SK-N-SH (cell line): ENCODE data around the gene PLEKHG3. TPM values are rescaled to one million over a fixed set of nuclear protein-coding genes. Genes with fewer than 3 reads are reported as not detected.

ENCODE experiments used
- CTCF ChIA-PET: fragments of 300-600, 350-600 bp; formaldehyde crosslinking; extraction: SDS; loops from one replicate; lab custom pipeline; 2021; lab: Yijun Ruan, JAX
- POLR2A ChIA-PET: fragments of 350-600 bp; sonication (Branson Sonifier 250); formaldehyde crosslinking; extraction: SDS; loops from one replicate; lab custom pipeline; 2020; ENCODE audit warnings: antibody characterized with exemption, inconsistent platforms; lab: Yijun Ruan, JAX
- DNase-seq: peaks from one replicate; pipeline ENCODE4 v3.0.0; 2012
- H2AFZ ChIP-seq: fragments of 200-600 bp; sonication (generic); 2 replicates; pipeline ENCODE4 v1.8.1; 2016; ENCODE audit warnings: antibody characterized with exemption, mild to moderate bottlenecking, low read depth
- H3F3A ChIP-seq: fragments of 200-600 bp; sonication (generic); replicated peaks from 2 replicates; pipeline ENCODE3; 2016; ENCODE audit warnings: antibody characterized with exemption, mild to moderate bottlenecking; ENCODE audit not compliant: insufficient read depth
- H3K27ac ChIP-seq, 2 experiments: fragments of 200-500 bp in 1 of 2; fragments of 200-600 bp in 1 of 2; sonication (Bioruptor generic) in 1 of 2; sonication (generic), shearing (Covaris generic) in 1 of 2; 2 replicates each; pipeline versions ENCODE4 v1.5.1 to v1.6.1; 2014 to 2016; ENCODE audit warnings: low read depth in 2 of 2, inconsistent platforms in 1 of 2, low read length in 1 of 2, mild to moderate bottlenecking in 1 of 2, mixed read lengths in 1 of 2
- H3K27me3 ChIP-seq: fragments of 200-600 bp; sonication (generic), shearing (Covaris generic); 2 replicates; pipeline ENCODE4 v1.6.1; 2016; ENCODE audit warnings: mixed run types; ENCODE audit not compliant: insufficient read depth
- H3K36me3 ChIP-seq, 2 experiments: fragments of 200-500 bp in 1 of 2; fragments of 200-600 bp in 1 of 2; sonication (Bioruptor generic) in 1 of 2; sonication (generic) in 1 of 2; replicated peaks in 1 of 2; 2 replicates each; pipeline versions ENCODE3 to v1.5.1; 2014 to 2016; ENCODE audit warnings: low read length in 1 of 2, mild to moderate bottlenecking in 1 of 2; ENCODE audit not compliant: insufficient read depth in 2 of 2, control insufficient read depth in 1 of 2
- H3K4me1 ChIP-seq, 2 experiments: fragments of 200-500 bp in 1 of 2; fragments of 200-600 bp in 1 of 2; sonication (Bioruptor generic) in 1 of 2; sonication (generic), shearing (Covaris generic) in 1 of 2; 2 replicates each; pipeline versions ENCODE4 v1.5.1 to v1.6.1; 2014 to 2016; ENCODE audit warnings: low read depth in 1 of 2, low read length in 1 of 2, mixed run types in 1 of 2; ENCODE audit not compliant: insufficient read depth in 2 of 2, control insufficient read depth in 1 of 2
- H3K4me2 ChIP-seq: fragments of 200-600 bp; sonication (generic), shearing (Covaris generic); 2 replicates; pipeline ENCODE4 v1.6.1; 2017; ENCODE audit warnings: mixed run types
- H3K4me3 ChIP-seq, 2 experiments: fragments of 200-500 bp in 1 of 2; fragments of 200-600 bp in 1 of 2; sonication (Bioruptor generic) in 1 of 2; sonication (generic), shearing (Covaris generic) in 1 of 2; 2 replicates each; pipeline versions ENCODE4 v1.5.1 to v1.8.1; 2014 to 2016; ENCODE audit warnings: low read depth in 2 of 2, inconsistent platforms in 1 of 2, low read length in 1 of 2, mild to moderate bottlenecking in 1 of 2, mixed read lengths in 1 of 2, moderate library complexity in 1 of 2
- H3K79me2 ChIP-seq: fragments of 200-600 bp; sonication (generic); 2 replicates; pipeline ENCODE4 v1.8.1; 2017; ENCODE audit warnings: mild to moderate bottlenecking; ENCODE audit not compliant: insufficient read depth
- H3K9ac ChIP-seq: fragments of 200-600 bp; sonication (generic); 2 replicates; pipeline ENCODE4 v1.6.1; 2017; ENCODE audit warnings: mixed run types
- H3K9me2 ChIP-seq: fragments of 200-600 bp; sonication (generic); 2 replicates; pipeline ENCODE4 v1.6.1; 2017; ENCODE audit warnings: mixed run types
- H3K9me3 ChIP-seq: fragments of 200-600 bp; sonication (generic); 2 replicates; pipeline ENCODE4 v1.6.1; 2017; ENCODE audit warnings: mixed run types, mild to moderate bottlenecking, moderate library complexity
- H4K20me1 ChIP-seq: fragments of 200-600 bp; sonication (generic); 2 replicates; pipeline ENCODE4 v1.6.1; 2017; ENCODE audit warnings: mild to moderate bottlenecking, mixed run types; ENCODE audit not compliant: insufficient read depth
- CHD2 ChIP-seq: fragments of 150-350 bp; IDR thresholded peaks from 2 replicates; pipeline ENCODE4 v1.6.1; 2018; ENCODE audit warnings: low read length; ENCODE audit not compliant: partially characterized antibody
- ELF1 ChIP-seq: IDR thresholded peaks from 2 replicates; pipeline ENCODE4 v1.4.0; 2012
- FOSL2 ChIP-seq: IDR thresholded peaks from 2 replicates; pipeline ENCODE4 v1.4.0; 2012; ENCODE audit warnings: low read depth, mild to moderate bottlenecking, moderate library complexity, borderline replicate concordance
- GATA2 ChIP-seq: sonication (generic); formaldehyde crosslinking; IDR thresholded peaks from 2 replicates; pipeline ENCODE4 v1.5.0; 2020; ENCODE audit warnings: mild to moderate bottlenecking, missing genetic modification reagents
- IRF3 ChIP-seq: fragments of 150-350 bp; IDR thresholded peaks from 2 replicates; pipeline ENCODE4 v1.6.1; 2016; ENCODE audit warnings: mild to moderate bottlenecking, low read depth, low read length
- JUND ChIP-seq: IDR thresholded peaks from 2 replicates; pipeline ENCODE4 v1.4.0; 2012
- MEF2A ChIP-seq: IDR thresholded peaks from 2 replicates; pipeline ENCODE4 v1.4.0; 2012; ENCODE audit warnings: low read depth, borderline replicate concordance
- NFIC ChIP-seq: IDR thresholded peaks from 2 replicates; pipeline ENCODE4 v1.4.0; 2012; ENCODE audit warnings: borderline replicate concordance
- NRF1 ChIP-seq: IDR thresholded peaks from 2 replicates; pipeline ENCODE4 v1.6.1; 2012; ENCODE audit warnings: low read depth, mild to moderate bottlenecking, low read length
- PBX3 ChIP-seq: IDR thresholded peaks from 2 replicates; pipeline ENCODE4; 2012
- RAD21 ChIP-seq: IDR thresholded peaks from 2 replicates; pipeline ENCODE4 v1.6.1; 2012; ENCODE audit warnings: mild to moderate bottlenecking, low read length
- RXRA ChIP-seq: IDR thresholded peaks from 2 replicates; pipeline ENCODE4 v1.4.0; 2012; ENCODE audit warnings: low read depth, mild to moderate bottlenecking, borderline replicate concordance
- SIN3A ChIP-seq: IDR thresholded peaks from 2 replicates; pipeline ENCODE4 v1.6.1; 2012; ENCODE audit warnings: low read depth, mild to moderate bottlenecking, low read length, moderate library complexity, borderline replicate concordance
- SMC3 ChIP-seq: IDR thresholded peaks from 2 replicates; pipeline ENCODE4 v1.6.1; 2012; ENCODE audit warnings: low read depth, low read length, improper control_type of control experiment
- TAF1 ChIP-seq: IDR thresholded peaks from 2 replicates; pipeline ENCODE4 v1.6.1; 2012; ENCODE audit warnings: low read depth, mild to moderate bottlenecking, low read length, moderate library complexity, borderline replicate concordance
- USF1 ChIP-seq: IDR thresholded peaks from 2 replicates; pipeline ENCODE4 v1.4.0; 2012; ENCODE audit warnings: low read depth, borderline replicate concordance
- USF2 ChIP-seq: fragments of 150-350 bp; IDR thresholded peaks from 2 replicates; pipeline ENCODE4 v1.6.1; 2017; ENCODE audit warnings: antibody characterized with exemption, low read length, low read depth, borderline replicate concordance
- YY1 ChIP-seq: IDR thresholded peaks from 2 replicates; pipeline ENCODE4 v1.4.0; 2012; ENCODE audit warnings: low read depth, mild to moderate bottlenecking
- ZBTB33 ChIP-seq: IDR thresholded peaks from 2 replicates; pipeline ENCODE4 v1.4.0; 2012; ENCODE audit warnings: low read depth, borderline replicate concordance
- WGBS: methylation state at CpG from one replicate; pipeline ENCODE4 v1.1.6; 2017; ENCODE audit warnings: low lambda C conversion rate; 5-methylcytosine and 5-hydroxymethylcytosine counted together
- polyA plus RNA-seq, 3 experiments: library from polyadenylated mRNA; depleted of rRNA; stranded (reverse); fragments of >200 nt; gene quantifications; 2 replicates each; pipeline ENCODE4 v1.2.3, GENCODE V29; 2012

PLEKHG3 gene
- polyA plus RNA-seq, 1 of the 3 experiments (the other 2 are of a cell fraction) = 5.1 TPM

GRCh38 chr14:64725261-64725815, 21.1 kb downstream of the PLEKHG3 start (continued):
- no peak for TF ChIP-seq YY1
- no peak for TF ChIP-seq RAD21
- TF ChIP-seq ELF1 = no peak

GRCh38 chr14:64725879-64726584, 21.8 kb downstream of the PLEKHG3 start:
- peak overlapping the region; percentile 37; the same call in 1 of the 2 replicates for H3K4me2 ChIP-seq
- peaks cover 0 to 4% of the 10 kb centered on the region in 2 experiments for H3K36me3 ChIP-seq
- no peak for DNase-seq
- no peaks in the 10 kb centered on the region for H3K27me3 ChIP-seq
- H3F3A ChIP-seq = no peaks in the 10 kb centered on the region
- POLR2A ChIA-PET = no interaction called here
- no peak for TF ChIP-seq ELF1
- TF ChIP-seq PBX3 = no peak
- TF ChIP-seq JUND = no peak
- no peak for TF ChIP-seq ZBTB33
- no peak for TF ChIP-seq FOSL2
- no peak for TF ChIP-seq NFIC
- TF ChIP-seq IRF3 = no peak
- no peak for TF ChIP-seq MEF2A
- no peak for TF ChIP-seq NRF1
- no peak for TF ChIP-seq USF1
- no peak for TF ChIP-seq SIN3A
- no peak for TF ChIP-seq CHD2
- no peak for TF ChIP-seq SMC3
- no peak for TF ChIP-seq GATA2
- no peak for TF ChIP-seq TAF1
- no peak for TF ChIP-seq RXRA
- TF ChIP-seq USF2 = no peak
- TF ChIP-seq YY1 = no peak
- H3K27ac ChIP-seq = no peak overlapping the region
- H3K9me2 ChIP-seq = no peaks in the 10 kb centered on the region
- H3K9ac ChIP-seq = no peak overlapping the region
- H3K79me2 ChIP-seq = peaks cover 3% of the 10 kb centered on the region; the same call in 1 of the 2 replicates
- H4K20me1 ChIP-seq = peaks cover 3% of the 10 kb centered on the region; the same call in 1 of the 2 replicates
- H3K4me3 ChIP-seq = no peak overlapping the region
- H2AFZ ChIP-seq = no peak overlapping the region
- H3K9me3 ChIP-seq = no peaks in the 10 kb centered on the region
- H3K4me1 ChIP-seq = peaks cover 15 to 16% of the 10 kb centered on the region in 2 experiments; a peak in 2 of 4 replicates
- CTCF ChIA-PET = interaction anchor here (1.2 to 1.8 kb wide), 3 partner anchors 24 to 36 kb away, joined by 3 to 6 read pairs (median 4); no protein-coding TSS in a partner anchor
- 89% methylated on average over 5 of the region's 6 CpGs for WGBS
